Measurements from ENCODE around the gene RPS10.
"Not testable (repeated sequence)": the region's sequence is repeated elsewhere in the genome, so short reads cannot be mapped to it uniquely, and the experiment has no call there.

The RPS10 gene

GRCh38 chr6:34412643-34413214, 13.1 kb downstream of the RPS10 start:
- Histone ChIP-seq H3K27me3 (ENCODE audit: control insufficient read depth, insufficient read depth, low read length) (no peaks in the 10 kb centered on the region), H3K9ac (ENCODE audit: low read length) (no peak overlapping the region), H3K4me1 (ENCODE audit: control insufficient read depth, insufficient read depth, low read length) (peaks cover 5% of the 10 kb centered on the region), H3K4me3 (ENCODE audit: low read length) (no peak overlapping the region), H3K36me3 (ENCODE audit: control insufficient read depth, insufficient read depth, low read length) (peaks cover 11% of the 10 kb centered on the region), H3K27ac (ENCODE audit: low read depth, low read length) (no peak overlapping the region)

GRCh38 chr6:34412016-34412415, 13.9 kb downstream of the RPS10 start:
- no peak overlapping the region for H3K27ac ChIP-seq (ENCODE audit: low read depth, low read length)
- peaks cover 4% of the 10 kb centered on the region for H3K36me3 ChIP-seq (ENCODE audit: control insufficient read depth, insufficient read depth, low read length)
- H3K27me3 ChIP-seq (ENCODE audit: control insufficient read depth, insufficient read depth, low read length): no peaks in the 10 kb centered on the region
- H3K9ac ChIP-seq (ENCODE audit: low read length): no peak overlapping the region
- no peak overlapping the region for H3K4me3 ChIP-seq (ENCODE audit: low read length)
- peaks cover 5% of the 10 kb centered on the region for H3K4me1 ChIP-seq (ENCODE audit: control insufficient read depth, insufficient read depth, low read length)

GRCh38 chr6:34407915-34408314, 18.0 kb downstream of the RPS10 start:
- not testable (repeated sequence) for H3K9ac ChIP-seq (ENCODE audit: low read length); H3K27me3 ChIP-seq (ENCODE audit: control insufficient read depth, insufficient read depth, low read length); H3K4me3 ChIP-seq (ENCODE audit: low read length); H3K27ac ChIP-seq (ENCODE audit: low read depth, low read length); H3K36me3 ChIP-seq (ENCODE audit: control insufficient read depth, insufficient read depth, low read length); H3K4me1 ChIP-seq (ENCODE audit: control insufficient read depth, insufficient read depth, low read length)

GRCh38 chr6:34396518-34396917, 29.4 kb downstream of the RPS10 start:
- no peak overlapping the region for H3K27ac ChIP-seq (ENCODE audit: low read depth, low read length)
- no peaks in the 10 kb centered on the region for H3K36me3 ChIP-seq (ENCODE audit: control insufficient read depth, insufficient read depth, low read length)
- no peak overlapping the region for H3K9ac ChIP-seq (ENCODE audit: low read length)
- no peak overlapping the region for H3K4me3 ChIP-seq (ENCODE audit: low read length)
- H3K4me1 ChIP-seq (ENCODE audit: control insufficient read depth, insufficient read depth, low read length): peaks cover 3% of the 10 kb centered on the region
- no peaks in the 10 kb centered on the region for H3K27me3 ChIP-seq (ENCODE audit: control insufficient read depth, insufficient read depth, low read length)

- Histone ChIP-seq H3K36me3 (ENCODE audit: control insufficient read depth, insufficient read depth, low read length) (no peaks in the 10 kb centered on the region), H3K4me3 (ENCODE audit: low read length) (no peak overlapping the region), H3K27ac (ENCODE audit: low read depth, low read length) (no peak overlapping the region), H3K4me1 (ENCODE audit: control insufficient read depth, insufficient read depth, low read length) (peaks cover 11% of the 10 kb centered on the region), H3K27me3 (ENCODE audit: control insufficient read depth, insufficient read depth, low read length) (no peaks in the 10 kb centered on the region), H3K9ac (ENCODE audit: low read length) (no peak overlapping the region)
Observed at GRCh38 chr6:34393966-34394305, 31.9 kb downstream of the RPS10 start.

- H3K9ac ChIP-seq (ENCODE audit: low read length): no peak overlapping the region
- peak overlapping the region; percentile 83 for H3K4me3 ChIP-seq (ENCODE audit: low read length)
- H3K27ac ChIP-seq (ENCODE audit: low read depth, low read length): peak overlapping the region; percentile 87
- H3K36me3 ChIP-seq (ENCODE audit: control insufficient read depth, insufficient read depth, low read length): no peaks in the 10 kb centered on the region
- peaks cover 11% of the 10 kb centered on the region for H3K4me1 ChIP-seq (ENCODE audit: control insufficient read depth, insufficient read depth, low read length)
- no peaks in the 10 kb centered on the region for H3K27me3 ChIP-seq (ENCODE audit: control insufficient read depth, insufficient read depth, low read length)
Observed at GRCh38 chr6:34393191-34393965, 32.5 kb downstream of the RPS10 start.

GRCh38 chr6:34392497-34393190, 33.2 kb downstream of the RPS10 start, which contains the start of gene NUDT3:
Gene NUDT3, minus strand, starts transcription at chr6:34392669. Its CDS starts 307 bp downstream, at chr6:34392362.
- peak within 1 kb of the TSS; percentile 87 for H3K27ac ChIP-seq (ENCODE audit: low read depth, low read length)
- H3K27me3 ChIP-seq (ENCODE audit: control insufficient read depth, insufficient read depth, low read length): no peaks in the 10 kb centered on the region
- no peaks in the 10 kb centered on the region for H3K36me3 ChIP-seq (ENCODE audit: control insufficient read depth, insufficient read depth, low read length)
- peak within 1 kb of the TSS; percentile 83 for H3K4me3 ChIP-seq (ENCODE audit: low read length)
- H3K9ac ChIP-seq (ENCODE audit: low read length): peak within 1 kb of the TSS; percentile 90
- peaks cover 11% of the 10 kb centered on the region for H3K4me1 ChIP-seq (ENCODE audit: control insufficient read depth, insufficient read depth, low read length)

GRCh38 chr6:34391786-34392496, 33.9 kb downstream of the RPS10 start:
- Histone ChIP-seq H3K4me1 (ENCODE audit: control insufficient read depth, insufficient read depth, low read length) (peaks cover 11% of the 10 kb centered on the region), H3K9ac (ENCODE audit: low read length) (peak overlapping the region; percentile 90), H3K4me3 (ENCODE audit: low read length) (peak overlapping the region; percentile 83), H3K36me3 (ENCODE audit: control insufficient read depth, insufficient read depth, low read length) (no peaks in the 10 kb centered on the region), H3K27me3 (ENCODE audit: control insufficient read depth, insufficient read depth, low read length) (no peaks in the 10 kb centered on the region), H3K27ac (ENCODE audit: low read depth, low read length) (peak overlapping the region; percentile 87)

GRCh38 chr6:34391473-34391785, 34.4 kb downstream of the RPS10 start:
- H3K9ac ChIP-seq (ENCODE audit: low read length): peak overlapping the region; percentile 90
- H3K4me3 ChIP-seq (ENCODE audit: low read length): peak overlapping the region; percentile 83
- no peaks in the 10 kb centered on the region for H3K36me3 ChIP-seq (ENCODE audit: control insufficient read depth, insufficient read depth, low read length)
- H3K4me1 ChIP-seq (ENCODE audit: control insufficient read depth, insufficient read depth, low read length): peaks cover 11% of the 10 kb centered on the region
- H3K27ac ChIP-seq (ENCODE audit: low read depth, low read length): peak overlapping the region; percentile 87
- no peaks in the 10 kb centered on the region for H3K27me3 ChIP-seq (ENCODE audit: control insufficient read depth, insufficient read depth, low read length)

GRCh38 chr6:34390531-34391472, 35.1 kb downstream of the RPS10 start:
- Histone ChIP-seq H3K27ac (ENCODE audit: low read depth, low read length) (peak overlapping the region; percentile 87), H3K9ac (ENCODE audit: low read length) (peak overlapping the region; percentile 17), H3K36me3 (ENCODE audit: control insufficient read depth, insufficient read depth, low read length) (no peaks in the 10 kb centered on the region), H3K27me3 (ENCODE audit: control insufficient read depth, insufficient read depth, low read length) (no peaks in the 10 kb centered on the region), H3K4me3 (ENCODE audit: low read length) (peak overlapping the region; percentile 83), H3K4me1 (ENCODE audit: control insufficient read depth, insufficient read depth, low read length) (peaks cover 11% of the 10 kb centered on the region)

GRCh38 chr6:34389034-34389433, 36.8 kb downstream of the RPS10 start:
- H3K4me3 ChIP-seq (ENCODE audit: low read length): no peak overlapping the region
- no peak overlapping the region for H3K9ac ChIP-seq (ENCODE audit: low read length)
- peaks cover 17% of the 10 kb centered on the region for H3K4me1 ChIP-seq (ENCODE audit: control insufficient read depth, insufficient read depth, low read length)
- H3K27me3 ChIP-seq (ENCODE audit: control insufficient read depth, insufficient read depth, low read length): no peaks in the 10 kb centered on the region
- H3K36me3 ChIP-seq (ENCODE audit: control insufficient read depth, insufficient read depth, low read length): no peaks in the 10 kb centered on the region
- H3K27ac ChIP-seq (ENCODE audit: low read depth, low read length): no peak overlapping the region

All from rectal smooth muscle tissue (tissue), 1 donor.